Hematopoietic multipotent progenitor cell (in vitro differentiated cells): Measurements from ENCODE around the gene KRTAP29-1. TPM values are rescaled to one million over a fixed set of nuclear protein-coding genes. Genes with fewer than 3 reads are reported as not detected.

Experiments
- DNase-seq, 3 donors: peaks; one replicate each; pipeline ENCODE4 v3.0.0-alpha.2; 2011 to 2015; ENCODE audit warnings: low read depth in 2 of 3, low spot score in 2 of 3
- total RNA-seq: library from RNA; depleted of rRNA; stranded (reverse); fragments of >200 nt; gene quantifications from one replicate; pipeline ENCODE4 v1.2.3, GENCODE V29; 2012

Gene KRTAP29-1
- total RNA-seq, 1 donor, result not detected

DNA sequence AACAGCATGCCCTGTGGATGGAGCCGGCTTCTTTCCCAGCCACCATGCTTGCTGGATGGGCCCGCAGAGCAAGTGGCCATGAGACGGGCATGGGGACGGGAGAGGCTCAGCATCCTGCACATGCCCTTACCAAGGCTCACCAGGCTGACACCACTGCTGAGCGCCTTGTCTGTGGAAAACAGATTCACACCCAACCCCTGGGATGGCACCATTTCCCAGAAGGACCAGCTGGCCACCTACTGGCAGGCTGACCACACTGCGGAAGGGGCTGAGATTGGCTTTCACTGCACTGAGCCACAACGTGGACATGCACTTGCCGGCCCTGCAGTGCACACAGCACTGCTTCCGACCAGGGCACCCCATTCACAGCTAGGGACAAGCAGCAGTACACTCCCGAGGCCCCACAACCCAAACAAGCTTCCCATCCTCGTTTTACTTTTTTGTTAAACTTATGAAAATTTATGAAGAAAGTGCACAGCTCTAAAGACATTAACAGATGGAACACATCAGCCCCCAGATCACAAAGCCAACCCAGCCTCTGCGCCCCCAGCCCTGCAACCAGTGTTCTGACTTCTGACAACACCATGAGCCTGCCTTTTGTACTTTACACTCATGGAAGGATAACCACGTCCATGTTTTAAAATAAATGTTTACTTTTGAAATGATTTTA is 26.8 kb upstream of the KRTAP29-1 start:
- peak in 2 of 3 donors; percentile 14 to 41 for DNase-seq

DNA sequence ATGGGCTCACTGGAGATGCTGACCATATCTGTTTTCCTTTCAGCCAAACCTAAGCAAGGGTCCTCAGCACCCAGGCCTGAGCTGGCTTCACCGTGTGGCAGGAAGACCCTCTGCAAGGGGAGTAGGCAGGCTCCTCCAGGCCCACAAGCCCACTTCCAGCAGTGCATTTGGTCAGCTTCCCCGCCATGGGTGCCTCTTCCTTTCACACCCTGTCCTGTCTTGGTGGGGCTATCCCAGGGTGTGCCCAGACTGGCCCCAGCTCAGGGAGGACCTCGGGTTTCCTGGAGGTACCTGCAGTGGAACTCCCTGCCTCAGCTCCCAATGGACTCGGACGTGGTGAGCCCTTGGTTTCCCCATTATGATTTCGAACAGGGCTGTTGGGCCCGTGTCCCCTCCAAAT is 25.6 kb upstream of the KRTAP29-1 start:
- no peak for DNase-seq

DNA sequence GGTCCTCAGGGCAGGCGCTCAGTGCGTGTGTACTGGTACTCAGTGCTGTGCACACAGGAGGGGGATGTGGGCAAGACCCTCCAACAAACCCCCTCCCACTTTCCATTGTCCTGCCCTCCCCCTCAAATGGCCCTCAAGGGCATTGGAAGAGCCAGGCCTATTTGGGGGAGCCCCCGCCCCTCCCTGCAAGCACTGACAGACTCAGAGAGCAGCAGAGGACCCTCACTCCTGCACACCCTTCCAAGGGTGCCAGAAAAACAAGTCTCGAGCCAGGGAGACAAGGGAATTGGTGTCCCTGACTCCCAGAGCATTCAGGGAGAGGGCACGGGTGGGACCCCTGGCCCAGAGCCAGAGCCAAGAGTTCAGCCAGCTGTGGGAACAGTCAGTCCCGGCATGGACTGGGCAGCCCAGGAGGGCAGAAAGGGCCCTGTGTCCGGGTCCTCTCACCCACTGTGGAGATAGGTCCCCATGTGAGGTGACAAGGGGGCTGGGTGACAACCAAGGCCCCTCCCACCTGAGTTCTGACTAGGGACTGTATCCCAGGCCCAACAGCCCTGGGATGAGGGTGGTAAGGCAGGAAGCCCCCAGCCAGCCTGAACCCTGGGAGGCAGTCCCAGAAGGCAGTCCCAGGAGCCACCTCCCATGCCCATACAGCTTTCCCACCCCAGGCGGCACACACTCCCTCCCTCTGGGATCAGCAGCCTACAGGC is 24.9 kb upstream of the KRTAP29-1 start:
- DNase-seq, result no peak

DNA sequence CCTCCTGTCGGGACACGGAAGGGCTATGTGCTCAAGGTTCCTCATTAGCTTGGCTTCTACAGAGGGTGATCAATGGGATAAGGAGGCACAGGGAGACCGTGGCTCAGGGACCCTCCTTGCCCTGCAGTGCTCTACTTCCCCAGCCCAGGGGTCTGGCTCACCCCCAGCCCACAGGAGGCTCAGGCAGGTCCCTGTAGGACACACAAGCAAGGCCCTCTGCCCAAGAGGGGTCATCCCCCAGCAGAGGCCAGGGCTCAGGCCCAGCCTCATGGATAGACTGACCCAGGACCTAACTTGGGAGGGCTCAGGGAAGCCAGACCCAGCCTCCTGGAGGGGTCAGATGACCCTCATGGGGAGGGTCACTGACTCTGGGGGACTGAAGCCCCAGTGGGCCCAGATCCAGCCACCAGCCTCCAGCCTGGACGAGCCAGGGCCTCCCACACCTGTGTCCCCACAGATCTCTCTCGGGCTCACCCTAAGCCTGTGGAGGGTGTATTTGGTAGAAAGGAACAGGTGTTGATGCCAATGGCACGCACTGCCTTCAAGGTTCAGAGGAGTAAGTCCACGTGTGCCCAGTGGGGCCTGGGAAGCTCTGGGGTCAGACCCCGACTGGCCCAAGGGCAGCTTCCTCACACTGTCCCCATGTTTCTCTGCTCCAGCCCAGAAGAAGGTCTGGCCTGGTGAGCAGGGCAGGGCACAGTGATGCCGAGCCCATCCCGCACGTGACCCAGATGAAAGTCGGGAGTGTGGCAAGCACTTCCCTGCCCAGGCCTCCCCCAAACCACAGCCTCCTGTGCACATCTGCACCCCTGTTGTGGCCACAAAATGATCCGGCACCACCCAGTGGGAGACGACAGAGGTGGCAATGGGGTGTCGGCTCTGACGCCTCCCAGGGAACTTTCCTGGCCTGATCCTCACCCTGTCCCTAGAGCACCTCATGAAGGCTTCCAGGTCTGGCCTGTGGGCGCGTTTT is 23.8 kb upstream of the KRTAP29-1 start:
- peak in 1 of 3 donors; percentile 13 for DNase-seq

DNA sequence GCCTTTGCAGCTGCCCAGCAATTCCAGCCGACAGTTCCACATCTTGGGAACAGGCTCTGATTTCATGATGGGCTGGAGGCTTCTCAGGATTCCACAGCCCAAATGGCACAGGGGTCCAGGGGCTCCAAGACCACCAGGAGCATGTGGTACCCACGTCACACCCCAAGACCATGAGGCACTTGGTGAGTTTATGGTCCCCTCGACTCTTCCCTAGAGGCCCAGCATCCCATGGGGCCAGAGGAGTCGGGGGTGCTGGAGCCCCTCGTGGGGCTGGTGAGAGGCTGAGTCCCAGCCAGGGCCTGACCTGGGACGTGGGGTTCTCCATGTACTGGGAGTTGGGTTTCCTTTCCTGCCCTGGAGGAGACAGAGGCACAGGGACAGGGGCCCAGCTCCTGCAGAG is 23.0 kb upstream of the KRTAP29-1 start:
- DNase-seq, result no peak

DNA sequence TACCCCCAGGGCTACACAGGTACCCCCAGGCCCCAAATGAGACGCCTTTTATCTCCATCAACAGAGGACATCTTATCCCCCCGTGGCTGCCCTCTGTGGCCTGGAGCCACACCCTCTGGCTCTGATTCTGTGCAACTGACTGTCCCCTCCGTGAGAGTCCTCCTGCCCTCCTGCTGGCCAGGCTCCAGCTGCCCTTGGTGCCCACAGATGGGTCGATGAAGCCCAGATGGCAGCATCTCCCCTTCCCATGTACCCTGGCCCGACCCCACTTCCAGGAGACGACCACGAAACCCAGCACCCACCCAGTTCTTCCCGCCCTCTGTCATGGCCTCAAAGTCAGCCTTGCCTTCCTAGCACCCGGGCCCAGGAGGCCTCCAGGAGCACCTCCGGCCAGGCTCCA is 22.5 kb upstream of the KRTAP29-1 start:
- DNase-seq, result no peak

DNA sequence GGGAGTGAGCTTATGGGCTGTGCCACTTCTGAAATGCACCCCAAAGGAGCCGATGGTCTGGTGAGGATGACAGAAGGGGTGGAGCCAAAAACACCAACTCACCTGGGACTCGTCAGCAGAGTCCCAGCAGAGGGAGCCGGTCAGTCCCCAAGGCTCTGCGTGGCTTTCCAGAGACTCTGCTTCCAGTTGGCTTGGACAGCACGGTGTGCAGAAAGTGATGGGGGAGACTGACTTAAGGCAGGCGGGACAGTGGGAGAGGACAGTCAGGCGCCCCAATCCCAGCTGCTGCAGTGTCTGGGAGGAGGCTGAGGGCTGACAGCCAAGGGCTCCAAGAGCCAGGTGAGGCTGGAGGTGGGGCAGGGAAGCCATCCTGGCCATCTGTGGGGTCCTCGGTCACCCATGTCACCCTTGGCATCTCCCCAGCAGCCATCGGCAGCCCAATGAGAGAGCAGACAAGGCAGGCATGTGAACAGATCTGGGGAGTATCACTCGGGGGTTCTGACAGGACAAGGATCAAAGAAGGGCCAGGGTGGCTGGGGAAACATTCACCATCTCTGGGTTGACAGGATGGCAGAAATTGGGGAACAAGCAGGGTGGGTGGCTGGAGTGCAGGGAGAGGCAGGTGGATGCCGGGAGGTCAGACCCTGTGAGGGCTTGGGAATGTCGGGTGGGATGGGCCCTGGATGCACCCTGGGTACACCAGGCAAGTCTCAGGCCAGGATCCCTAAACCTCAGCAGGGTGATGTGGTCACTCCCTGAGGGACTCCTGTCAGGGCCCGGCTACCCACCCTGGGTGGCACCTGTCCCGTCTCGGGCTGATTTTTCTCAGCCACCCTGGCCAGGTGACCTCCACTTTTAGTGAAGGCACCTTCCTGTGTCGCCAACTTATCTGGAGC is 21.8 kb upstream of the KRTAP29-1 start:
- no peak for DNase-seq

DNA sequence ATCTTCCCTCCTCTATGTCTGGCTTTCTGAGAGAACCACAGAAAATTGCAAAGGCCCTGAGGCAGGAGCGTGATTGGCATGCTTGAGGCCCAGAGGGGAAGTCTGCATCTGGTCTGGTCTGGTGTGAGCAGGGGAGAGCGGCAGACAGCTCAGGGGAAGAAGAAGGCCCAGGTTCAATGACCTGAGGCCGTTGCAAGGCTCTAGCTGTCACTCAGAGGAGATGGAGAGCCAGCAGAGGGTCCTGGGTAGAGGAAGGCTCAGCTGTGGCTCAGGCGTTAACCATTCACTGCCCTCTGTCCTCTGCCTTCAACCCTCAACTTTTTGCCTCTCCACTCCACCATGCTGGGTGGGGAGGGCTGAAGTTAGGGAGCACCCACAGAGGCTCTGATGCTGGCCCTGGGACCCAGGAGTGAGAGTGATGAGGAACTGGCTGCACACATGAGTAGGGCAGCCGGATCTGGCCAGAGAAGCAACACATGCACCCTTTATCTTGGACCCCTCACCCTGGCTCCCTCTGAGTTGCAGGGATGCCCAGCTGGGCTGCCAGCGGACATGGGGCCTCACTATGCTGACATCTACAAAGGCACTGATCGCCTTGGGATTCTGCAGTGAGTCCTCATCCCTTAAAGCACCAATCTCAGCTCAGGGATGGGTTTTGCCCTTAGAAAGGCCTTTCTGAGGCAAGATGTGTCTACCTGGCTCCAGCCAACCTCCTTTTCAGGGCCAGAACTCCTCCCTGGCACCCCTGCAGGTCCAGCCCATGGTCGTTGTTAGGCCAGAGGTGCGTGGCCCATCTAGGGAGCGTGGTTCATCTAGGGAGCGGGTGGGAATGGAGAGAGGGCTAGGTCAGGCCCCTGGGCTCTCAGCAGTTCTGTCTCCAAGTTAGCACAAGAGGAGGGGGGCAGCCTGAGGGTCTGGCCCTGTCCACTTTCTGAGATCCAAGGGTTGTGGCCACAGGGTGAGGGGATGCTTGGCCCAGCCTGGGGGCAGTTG is 20.5 kb upstream of the KRTAP29-1 start:
- no peak for DNase-seq

DNA sequence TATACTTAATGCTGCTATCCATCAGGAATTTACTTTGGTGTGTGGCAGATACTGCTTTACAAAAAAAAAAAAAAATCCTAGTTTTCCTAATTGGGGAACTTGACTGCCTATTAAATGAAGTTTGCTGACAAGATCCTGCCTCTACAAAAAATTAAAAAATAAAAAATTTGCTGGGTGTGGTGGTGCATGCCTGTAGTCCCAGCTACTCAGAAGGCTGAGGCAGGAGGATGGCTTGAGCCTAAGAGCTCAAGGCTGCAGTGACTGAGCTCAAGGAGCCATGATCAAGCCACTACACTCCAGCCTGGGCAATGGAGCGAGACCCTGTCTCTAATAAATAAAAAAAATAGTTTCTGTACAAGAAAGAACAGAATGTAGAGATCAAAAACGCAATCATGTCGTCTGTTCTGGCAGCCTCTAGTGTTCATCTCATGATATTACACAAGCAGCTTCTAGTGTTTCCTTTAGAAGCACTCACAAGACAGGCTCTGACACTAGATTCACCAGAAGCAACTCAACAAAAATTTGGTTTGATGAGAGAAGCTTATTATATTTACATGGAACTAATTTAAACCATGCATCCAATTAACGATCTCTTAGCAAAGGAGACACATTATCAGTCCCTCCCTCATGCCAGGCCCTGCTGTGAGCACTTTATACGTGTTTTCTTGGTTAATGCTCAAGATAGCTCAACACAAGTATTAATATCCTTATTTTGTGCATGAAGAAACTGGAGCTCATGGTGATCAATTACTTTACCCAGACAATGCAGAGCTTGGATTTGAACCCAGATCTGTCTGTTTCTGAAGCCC is 19.6 kb upstream of the KRTAP29-1 start:
- peak in 2 of 3 donors; percentile 43 to 73 for DNase-seq

DNA sequence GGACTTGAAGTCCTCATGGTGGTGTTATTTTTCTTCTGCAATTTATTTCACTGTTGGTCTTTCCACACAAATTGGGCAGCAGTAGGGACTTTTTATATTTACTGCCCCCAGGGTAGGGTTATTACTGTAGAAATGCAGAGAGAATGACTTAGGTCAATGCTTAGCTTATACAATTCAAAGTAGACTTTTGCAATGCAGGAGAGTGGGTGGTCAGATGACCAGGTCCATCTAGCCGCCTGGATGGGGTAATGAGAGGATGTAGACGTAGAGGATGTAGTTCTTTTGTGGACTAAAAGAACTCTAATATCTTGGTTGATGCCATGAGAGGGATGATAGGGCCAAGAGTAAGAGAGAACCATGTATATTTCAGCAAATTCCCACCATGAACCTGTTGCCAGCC is 15.6 kb upstream of the KRTAP29-1 start:
- DNase-seq, result no peak

DNA sequence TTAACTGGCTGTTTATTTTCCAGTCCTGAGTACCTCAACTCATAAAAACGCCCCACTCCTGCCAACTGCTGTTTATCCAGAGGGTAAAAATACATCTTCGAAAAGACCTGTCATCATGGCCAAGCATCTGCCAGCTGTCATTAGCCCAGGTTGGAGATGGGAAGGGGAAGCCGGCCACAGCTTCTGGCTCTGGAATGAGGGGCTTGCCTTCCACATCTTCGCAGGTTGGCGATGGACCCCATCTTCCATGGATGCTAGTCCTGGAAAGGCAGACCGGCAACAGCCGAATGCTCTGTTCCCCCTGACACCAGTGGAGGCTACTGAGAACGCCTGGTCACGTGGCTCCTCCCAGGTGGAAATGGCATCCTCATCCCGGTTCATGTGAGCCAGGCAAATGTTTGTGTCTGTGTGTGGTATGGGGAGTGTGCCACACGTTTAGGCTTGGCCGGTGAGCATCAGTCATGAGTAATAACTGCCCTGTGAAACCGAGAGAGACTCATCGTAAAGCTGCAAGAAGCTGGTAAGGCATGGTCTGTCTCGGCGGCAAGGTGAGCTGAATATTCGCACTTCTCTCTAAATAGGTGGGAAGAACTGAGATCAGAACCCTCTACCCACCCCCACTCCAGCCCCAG is 13.3 kb upstream of the KRTAP29-1 start:
- DNase-seq, result no peak

DNA sequence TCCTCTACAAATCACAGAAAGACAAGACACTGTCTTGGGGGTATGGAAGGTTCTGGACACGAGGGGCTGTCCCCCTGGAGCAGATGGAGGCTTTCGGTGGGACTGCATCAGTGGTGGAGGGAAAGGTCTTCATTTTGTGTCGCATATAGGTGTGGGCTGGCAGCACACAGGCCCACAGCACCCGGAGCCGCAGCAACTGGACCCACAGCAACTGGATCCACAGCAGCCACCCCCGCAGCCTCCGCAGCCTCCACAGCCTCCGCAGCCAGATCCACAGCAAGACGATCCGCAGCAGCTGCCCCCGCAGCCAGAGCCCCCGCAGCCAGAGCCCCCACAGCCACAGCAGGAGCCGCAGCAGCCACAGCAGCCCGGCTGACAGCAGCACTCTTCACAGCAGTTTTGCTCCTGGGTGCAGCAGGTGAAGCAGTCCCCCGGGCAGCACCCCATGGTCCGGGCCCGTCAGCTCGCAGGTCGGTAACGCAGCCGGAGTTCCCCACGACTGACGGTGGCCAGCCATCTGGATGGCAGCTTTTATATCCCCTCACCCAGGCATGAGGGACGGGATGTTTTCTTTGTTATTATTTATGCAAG is 12.6 kb upstream of the KRTAP29-1 start, which contains the start of gene KRTAP17-1:
Gene KRTAP17-1 (minus strand): TSS at position 507 of the 591 bp plus-strand sequence. CDS start 60 bp downstream, at position 447.
- no peak for DNase-seq

DNA sequence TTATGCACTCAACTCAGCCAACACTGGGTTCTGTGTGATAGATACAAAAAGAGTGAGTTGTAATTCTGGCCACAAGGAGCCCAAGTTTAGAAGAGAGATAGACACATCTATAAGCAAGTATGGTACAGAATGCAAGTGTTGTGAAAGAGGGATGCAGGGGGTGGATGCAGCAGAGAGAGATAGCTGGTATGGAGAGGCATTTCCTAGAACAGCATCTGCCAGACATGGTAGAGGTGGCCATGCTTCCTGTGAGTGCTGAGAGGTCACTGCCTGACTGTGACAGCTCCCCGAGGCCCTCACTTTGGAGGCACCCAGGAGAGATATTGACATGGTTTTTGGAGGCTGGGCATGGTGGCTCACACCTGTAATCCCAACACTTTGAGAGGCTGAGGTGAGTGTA is 8.5 kb upstream of the KRTAP29-1 start:
- no peak for DNase-seq

DNA sequence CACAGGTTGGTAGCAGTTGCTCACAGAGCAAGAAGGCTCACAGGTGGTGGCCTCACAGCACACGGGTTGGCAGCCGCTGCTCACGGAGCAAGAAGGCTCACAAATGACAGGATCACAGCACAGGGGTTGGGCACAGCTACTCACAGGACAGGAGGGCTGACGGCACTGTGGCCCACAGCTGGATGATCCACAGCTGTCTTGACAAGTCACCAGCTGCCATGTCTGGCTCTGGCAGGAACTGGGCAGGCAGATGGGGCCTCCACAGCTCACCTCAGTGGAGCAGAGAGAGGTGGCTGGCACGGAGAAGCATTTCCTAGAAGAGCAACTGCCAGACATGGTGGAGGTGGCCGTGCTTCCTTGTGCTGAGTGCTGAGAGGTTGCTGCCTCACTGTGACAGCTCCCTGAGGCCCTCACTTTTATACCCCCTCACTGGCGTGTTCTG is 6.3 kb upstream of the KRTAP29-1 start, which contains the start of gene KRTAP16-1:
Gene KRTAP16-1 (minus strand): TSS at position 392 of the 442 bp plus-strand sequence. CDS start 56 bp downstream, at position 336.
- DNase-seq, result peak in 1 of 3 donors; percentile 95

DNA sequence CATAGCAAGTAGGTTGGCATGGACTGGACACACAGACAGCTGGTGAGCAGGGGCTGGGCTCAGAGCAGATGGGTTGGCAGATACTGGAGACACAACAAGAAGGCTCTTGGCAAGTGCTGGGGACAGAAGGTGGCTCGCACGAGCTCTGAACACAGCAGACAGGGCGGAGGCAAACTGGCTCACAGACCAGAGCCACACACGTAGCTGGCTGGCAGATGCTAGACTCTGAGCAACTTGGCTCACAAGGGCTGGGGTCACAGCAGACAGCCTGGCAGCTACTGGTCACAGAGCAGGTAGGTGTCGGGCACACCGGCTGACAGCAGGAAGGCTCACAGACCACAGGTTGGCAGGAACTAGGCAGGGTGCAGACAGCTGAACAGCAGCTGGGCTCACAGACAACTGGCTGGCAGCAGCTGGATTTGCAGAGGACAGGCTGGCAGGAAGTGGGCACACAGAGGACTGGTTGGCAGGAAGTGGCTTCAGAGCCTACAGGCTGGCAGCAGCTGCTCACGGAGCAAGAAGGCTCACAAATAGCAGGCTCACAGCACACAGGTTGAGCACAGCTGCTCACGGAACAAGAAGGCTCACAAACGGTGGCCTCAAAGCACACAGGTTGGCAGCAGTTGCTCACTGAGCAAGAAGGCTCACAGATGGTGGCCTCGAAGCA is 5.7 kb upstream of the KRTAP29-1 start:
- DNase-seq, result peak; percentile 67 to 98 (median 90)

DNA sequence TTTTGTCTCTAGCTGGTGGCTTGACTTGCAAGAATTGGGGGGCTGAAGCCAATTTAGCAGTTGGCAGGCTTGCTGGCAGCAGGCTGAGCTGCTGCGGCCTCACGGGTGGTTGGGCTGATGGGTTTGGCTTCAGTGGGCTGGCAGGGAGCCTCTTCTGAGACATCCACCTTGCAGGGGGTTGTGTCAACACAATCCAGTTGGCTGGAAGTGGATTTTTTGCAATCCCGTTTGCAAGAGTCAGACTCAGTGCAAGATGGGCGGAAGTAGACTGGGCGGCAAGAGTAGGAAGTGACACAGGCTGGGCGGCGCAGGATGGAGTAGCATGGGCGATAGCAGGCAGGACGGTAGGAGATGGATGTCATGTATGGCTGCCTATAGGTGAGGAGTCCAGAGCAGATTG is 5.0 kb upstream of the KRTAP29-1 start:
- DNase-seq, result no peak
